DOHH2 (cell line): ENCODE results near the gene IQSEC1.

Source experiments
- EZH2phosphoT487 ChIP-seq: fragments of 200-600 bp; sonication (generic); IDR thresholded peaks from 2 replicates; pipeline ENCODE4 v1.6.1; 2017; ENCODE audit warnings: borderline replicate concordance, mild to moderate bottlenecking, antibody characterized with exemption, low read length, moderate library complexity, mixed read lengths
- TF ChIP-seq, protein P1 (sequence below): fragments of 200-600 bp; sonication (generic); IDR thresholded peaks from one replicate; pipeline ENCODE4 v1.5.1; 2014; ENCODE audit warnings: antibody characterized with exemption, mild to moderate bottlenecking, low read depth, low read length; ENCODE audit not compliant: poor library complexity, severe bottlenecking

DNA sequence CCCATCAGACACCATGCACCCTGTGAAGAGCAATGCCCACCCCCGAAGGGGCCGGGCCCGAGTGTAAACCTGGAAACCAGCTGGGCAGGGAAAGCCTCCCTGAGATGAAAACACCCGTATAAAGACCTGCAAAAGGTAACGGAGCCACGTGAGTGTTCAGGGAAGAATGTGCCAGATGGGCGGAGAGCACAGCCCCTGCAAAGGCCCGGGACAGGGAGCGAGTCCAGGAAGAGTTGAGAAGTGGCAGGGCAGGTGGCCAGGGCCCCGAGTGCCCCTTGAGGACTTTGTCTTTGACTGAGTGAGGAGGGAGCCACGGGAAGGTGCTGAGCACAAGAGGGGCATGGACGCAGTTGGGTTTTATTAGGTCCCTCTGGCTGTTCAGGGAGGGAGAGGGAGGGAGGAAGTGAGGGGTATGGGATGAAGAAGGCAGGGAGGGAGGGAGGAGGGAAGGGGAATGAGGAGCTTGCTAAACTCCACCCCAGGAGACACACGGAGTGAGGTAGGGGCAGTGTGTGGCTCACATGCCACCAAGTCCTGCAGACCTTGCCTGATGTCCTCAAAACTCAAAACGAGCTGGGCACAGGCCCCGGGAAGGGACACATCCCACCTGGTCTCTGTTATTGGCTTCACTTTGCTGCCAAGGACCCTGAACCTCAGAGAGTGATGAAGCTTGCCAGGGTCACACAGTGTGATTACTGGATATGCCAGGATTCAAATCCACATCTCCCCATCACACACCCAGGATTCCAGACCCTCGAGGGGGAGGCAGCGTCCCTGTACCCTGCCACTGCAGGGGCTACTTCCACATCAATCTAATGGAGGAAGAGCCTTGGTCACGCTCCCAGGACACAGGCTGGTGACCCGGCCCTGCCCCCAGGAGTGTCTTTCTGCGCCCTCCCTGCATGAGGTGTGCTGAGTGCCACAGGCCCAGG lies 49.1 kb upstream of the IQSEC1 start:
- TF ChIP-seq, protein P1, sequence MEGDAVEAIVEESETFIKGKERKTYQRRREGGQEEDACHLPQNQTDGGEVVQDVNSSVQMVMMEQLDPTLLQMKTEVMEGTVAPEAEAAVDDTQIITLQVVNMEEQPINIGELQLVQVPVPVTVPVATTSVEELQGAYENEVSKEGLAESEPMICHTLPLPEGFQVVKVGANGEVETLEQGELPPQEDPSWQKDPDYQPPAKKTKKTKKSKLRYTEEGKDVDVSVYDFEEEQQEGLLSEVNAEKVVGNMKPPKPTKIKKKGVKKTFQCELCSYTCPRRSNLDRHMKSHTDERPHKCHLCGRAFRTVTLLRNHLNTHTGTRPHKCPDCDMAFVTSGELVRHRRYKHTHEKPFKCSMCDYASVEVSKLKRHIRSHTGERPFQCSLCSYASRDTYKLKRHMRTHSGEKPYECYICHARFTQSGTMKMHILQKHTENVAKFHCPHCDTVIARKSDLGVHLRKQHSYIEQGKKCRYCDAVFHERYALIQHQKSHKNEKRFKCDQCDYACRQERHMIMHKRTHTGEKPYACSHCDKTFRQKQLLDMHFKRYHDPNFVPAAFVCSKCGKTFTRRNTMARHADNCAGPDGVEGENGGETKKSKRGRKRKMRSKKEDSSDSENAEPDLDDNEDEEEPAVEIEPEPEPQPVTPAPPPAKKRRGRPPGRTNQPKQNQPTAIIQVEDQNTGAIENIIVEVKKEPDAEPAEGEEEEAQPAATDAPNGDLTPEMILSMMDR: no peak
- TF ChIP-seq EZH2phosphoT487: no peak
